Esophagus squamous epithelium (tissue), 4 donors: ENCODE results near the gene TRIOBP.

Experiments
- POLR2A ChIP-seq, 4 donors: fragments of 450-650 bp; IDR thresholded peaks; one replicate each; pipeline ENCODE4 v1.6.1; 2017; ENCODE audit warnings: antibody characterized with exemption in 4 of 4, mild to moderate bottlenecking in 4 of 4, moderate library complexity in 3 of 4
- TF ChIP-seq, protein P1 (sequence below), 6 experiments: fragments of 450-650 bp in 4 of 6; fragments of 200-600 bp in 2 of 6; sonication (generic) in 2 of 6; IDR thresholded peaks; one replicate each; pipeline ENCODE4 v1.5.1; 2016 to 2019; ENCODE audit warnings: antibody characterized with exemption in 6 of 6, mild to moderate bottlenecking in 4 of 6, moderate library complexity in 4 of 6

DNA sequence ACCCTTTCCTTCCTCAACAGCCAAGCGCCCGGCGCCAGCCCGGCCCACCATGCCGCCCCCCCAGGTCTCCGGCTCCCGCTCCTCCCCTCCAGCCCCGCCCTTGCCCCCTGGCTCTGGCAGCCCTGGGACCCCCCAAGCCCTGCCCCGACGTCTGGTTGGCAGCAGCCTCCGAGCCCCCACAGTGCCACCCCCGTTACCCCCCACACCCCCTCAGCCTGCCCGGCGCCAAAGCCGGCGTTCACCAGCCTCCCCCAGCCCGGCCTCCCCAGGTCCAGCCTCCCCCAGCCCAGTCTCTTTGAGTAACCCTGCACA is 41.6 kb upstream of the TRIOBP start:
- TF ChIP-seq POLR2A (IDR thresholded peaks at IDR 0.05) = no peak
- TF ChIP-seq, protein P1, sequence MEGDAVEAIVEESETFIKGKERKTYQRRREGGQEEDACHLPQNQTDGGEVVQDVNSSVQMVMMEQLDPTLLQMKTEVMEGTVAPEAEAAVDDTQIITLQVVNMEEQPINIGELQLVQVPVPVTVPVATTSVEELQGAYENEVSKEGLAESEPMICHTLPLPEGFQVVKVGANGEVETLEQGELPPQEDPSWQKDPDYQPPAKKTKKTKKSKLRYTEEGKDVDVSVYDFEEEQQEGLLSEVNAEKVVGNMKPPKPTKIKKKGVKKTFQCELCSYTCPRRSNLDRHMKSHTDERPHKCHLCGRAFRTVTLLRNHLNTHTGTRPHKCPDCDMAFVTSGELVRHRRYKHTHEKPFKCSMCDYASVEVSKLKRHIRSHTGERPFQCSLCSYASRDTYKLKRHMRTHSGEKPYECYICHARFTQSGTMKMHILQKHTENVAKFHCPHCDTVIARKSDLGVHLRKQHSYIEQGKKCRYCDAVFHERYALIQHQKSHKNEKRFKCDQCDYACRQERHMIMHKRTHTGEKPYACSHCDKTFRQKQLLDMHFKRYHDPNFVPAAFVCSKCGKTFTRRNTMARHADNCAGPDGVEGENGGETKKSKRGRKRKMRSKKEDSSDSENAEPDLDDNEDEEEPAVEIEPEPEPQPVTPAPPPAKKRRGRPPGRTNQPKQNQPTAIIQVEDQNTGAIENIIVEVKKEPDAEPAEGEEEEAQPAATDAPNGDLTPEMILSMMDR (IDR thresholded peaks at IDR 0.05) = no peak
